Pancreas (tissue), 10 donors: ENCODE results near the gene APBA2. TPM values are rescaled to one million over a fixed set of nuclear protein-coding genes. Genes with fewer than 3 reads are reported as not detected.

Experiments used
- ATAC-seq, 4 donors: fragments of 200-7000 bp; cut with Tn5 transposase; one replicate each; pipeline versions ENCODE4 v1.8.0 to v1.9.1; 2020; ENCODE audit warnings: mild to moderate bottlenecking in 4 of 4, moderate library complexity in 4 of 4
- DNase-seq, 6 donors: peaks; one replicate each; pipeline ENCODE4 v3.0.0-alpha.2; 2020
- FAIRE-seq: peaks from 2 replicates; lab custom pipeline; 2012; peaks lifted over from hg19 to GRCh38; lab: Jason Lieb, UNC
- H3K27ac ChIP-seq, 4 donors: fragments of 200-600 bp; sonication (generic); 1 replicate in 3 of 4; 2 replicates in 1 of 4; pipeline versions ENCODE4 v1.5.0 to v1.8.0; 2020
- H3K27me3 ChIP-seq, 4 donors: fragments of 200-600 bp; one replicate each; pipeline ENCODE4 v1.8.0; 2021
- H3K36me3 ChIP-seq, 3 donors: fragments of 200-600 bp; sonication (generic) in 1 of 3; one replicate each; pipeline versions ENCODE4 v1.5.0 to v1.8.0; 2020 to 2021
- H3K4me1 ChIP-seq, 3 donors: fragments of 200-600 bp; one replicate each; pipeline ENCODE4 v1.8.0; 2021
- H3K4me3 ChIP-seq, 4 donors: fragments of 200-600 bp; sonication (generic) in 2 of 4; one replicate each; pipeline versions ENCODE4 v1.5.0 to v1.8.0; 2020 to 2021
- H3K9me3 ChIP-seq, 4 donors: fragments of 200-600 bp; one replicate each; pipeline ENCODE4 v1.8.0; 2021
- CTCF ChIP-seq, 4 donors: fragments of 200-600 bp; sonication (generic) in 3 of 4; IDR thresholded peaks; one replicate each; pipeline versions ENCODE4 v1.5.0 to v1.8.0; 2021; ENCODE audit warnings: antibody characterized with exemption in 4 of 4
- WGBS, 2 donors: extraction: QIAGEN DNeasy Blood & Tissue Kit; methylation state at CpG; one replicate each; pipeline ENCODE4 v1.1.7; 2013; 5-methylcytosine and 5-hydroxymethylcytosine counted together
- intact Hi-C, 3 donors: fragments of 100-400 bp; cut with DNase I; formaldehyde crosslinking; loops; one replicate each; pipeline versions ENCODE4 v1.11.1 to v1.14.2; 2022
- polyA plus RNA-seq, 2 donors: library from polyadenylated mRNA; stranded (reverse); fragments of 200-250 nt; gene quantifications; one replicate each; pipeline ENCODE4 v1.2.3, GENCODE V29; 2013
- total RNA-seq, 6 donors: library from RNA; stranded (reverse); fragmentation: NEBNext Ultra II Directional in 4 of 6; extraction: Animal tissue kit (Norgen Biotek cat#: 25700) in 4 of 6; gene quantifications; one replicate each; pipeline versions ENCODE4 v1.2.1 to v1.2.4, GENCODE V29; 2021 to 2023
- donor health status: healthy with polysubstance abuse.
- donor health status: DM: no; HTN: no; CAD: no; lungs with moderate emphysema.
- donor health status: DM: no; HTN: no; CAD: no.
- donor health status: control.
- donor health status: control.
- donor health status: Bipolar disorder and iron deficiency.
- donor health status: DM: yes; HTN: yes; CAD: no.
- donor health status: DM: no; HTN: no; CAD: no.
- donor health status: DM: no; HTN: no; CAD: no.
- donor health status: DM: yes; HTN: yes; CAD: no.

APBA2 gene
- total and polyA plus RNA-seq, 8 donors, result 3.9 to 10.3 (median 6.7) TPM

- ATAC-seq (no peak), FAIRE-seq (no peak), DNase-seq (no peak)
- WGBS, 2 donors, result 91 to 95% methylated on average over 9 of the region's 9 CpGs
- intact Hi-C loops, result no loop called here
- H3K4me1 ChIP-seq, result no peaks in the 10 kb centered on the region
- no peak for TF ChIP-seq CTCF (IDR thresholded peaks at IDR 0.05)
- no peak overlapping the region for H3K4me3 ChIP-seq
- no peaks in the 10 kb centered on the region for H3K36me3 ChIP-seq
- H3K27me3 ChIP-seq, result no peaks in the 10 kb centered on the region
- H3K27ac ChIP-seq, result no peak overlapping the region
- no peaks in the 10 kb centered on the region for H3K9me3 ChIP-seq
Measured at GRCh38 chr15:28995705-28996104, 109.9 kb downstream of the APBA2 start.

GRCh38 chr15:28996289-28996688, 110.5 kb downstream of the APBA2 start:
- TF ChIP-seq CTCF (IDR thresholded peaks at IDR 0.05), result no peak
- no peaks in the 10 kb centered on the region for H3K9me3 ChIP-seq
- H3K36me3 ChIP-seq, result no peaks in the 10 kb centered on the region
- H3K4me1 ChIP-seq, result no peaks in the 10 kb centered on the region
- H3K27me3 ChIP-seq, result no peaks in the 10 kb centered on the region
- WGBS, 2 donors, result 87 to 91% methylated on average over 5 of the region's 5 CpGs
- ATAC-seq (no peak), FAIRE-seq (no peak), DNase-seq (no peak)
- intact Hi-C loops, result no loop called here
- H3K27ac ChIP-seq, result no peak overlapping the region
- H3K4me3 ChIP-seq, result no peak overlapping the region

GRCh38 chr15:28996953-28997352, 111.2 kb downstream of the APBA2 start:
- H3K36me3 ChIP-seq, result no peaks in the 10 kb centered on the region
- 90 to 91% methylated on average over 5 of the region's 5 CpGs for WGBS, 2 donors
- intact Hi-C loops, result no loop called here
- DNase-seq (no peak), ATAC-seq (no peak), FAIRE-seq (no peak)
- H3K9me3 ChIP-seq, result no peaks in the 10 kb centered on the region
- no peaks in the 10 kb centered on the region for H3K4me1 ChIP-seq
- no peaks in the 10 kb centered on the region for H3K27me3 ChIP-seq
- no peak overlapping the region for H3K4me3 ChIP-seq
- H3K27ac ChIP-seq, result no peak overlapping the region
- TF ChIP-seq CTCF (IDR thresholded peaks at IDR 0.05), result no peak

GRCh38 chr15:28997791-28998190, 112.0 kb downstream of the APBA2 start:
- Histone ChIP-seq H3K4me1 (no peaks in the 10 kb centered on the region), H3K9me3 (no peaks in the 10 kb centered on the region), H3K27me3 (no peaks in the 10 kb centered on the region), H3K36me3 (no peaks in the 10 kb centered on the region), H3K4me3 (no peak overlapping the region), H3K27ac (no peak overlapping the region)
- WGBS, 2 donors, result 90 to 91% methylated on average over 4 of the region's 4 CpGs
- TF ChIP-seq CTCF (IDR thresholded peaks at IDR 0.05), result no peak
- DNase-seq, result no peak
- intact Hi-C loops, result no loop called here
- FAIRE-seq, result no peak
- no peak for ATAC-seq

GRCh38 chr15:28998511-28998910, 112.7 kb downstream of the APBA2 start:
- no peaks in the 10 kb centered on the region for H3K4me1 ChIP-seq
- intact Hi-C loops, result no loop called here
- no peaks in the 10 kb centered on the region for H3K9me3 ChIP-seq
- FAIRE-seq (no peak), ATAC-seq (no peak), DNase-seq (no peak)
- no peak overlapping the region for H3K4me3 ChIP-seq
- no peaks in the 10 kb centered on the region for H3K27me3 ChIP-seq
- no peak for TF ChIP-seq CTCF (IDR thresholded peaks at IDR 0.05)
- no peaks in the 10 kb centered on the region for H3K36me3 ChIP-seq
- whole genome bisulfite sequencing, 2 donors, result 94 to 96% methylated on average over 5 of the region's 5 CpGs
- H3K27ac ChIP-seq, result no peak overlapping the region
